Measurements from ENCODE around the gene LY86.
A peak's percentile ranks its signal among the peaks of the same experiment; 100 is the strongest.

The LY86 gene

GRCh38 chr6:6685249-6686040 is 96.9 kb downstream of the LY86 start:
- DNase-seq, result no peak

DNA sequence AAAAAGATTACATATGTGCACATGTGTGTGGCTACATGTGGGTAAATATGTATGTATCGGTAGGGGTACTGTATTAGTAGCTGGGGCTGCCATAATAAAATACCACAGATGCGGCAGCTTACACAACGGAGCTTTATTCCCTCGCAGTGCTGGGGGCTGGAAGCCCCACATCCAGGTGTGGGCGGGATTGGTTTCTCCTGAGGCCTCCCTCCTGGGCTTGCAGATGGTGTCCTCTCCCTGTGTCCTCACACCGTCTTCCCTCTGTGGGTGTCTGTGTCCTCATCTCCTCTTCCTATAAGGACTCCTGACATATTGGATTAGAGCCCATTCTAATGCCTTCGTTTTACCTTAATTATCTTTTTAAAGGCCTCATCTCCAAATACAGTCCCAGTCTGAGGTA is 97.7 kb downstream of the LY86 start:
- no peak for DNase-seq

GRCh38 chr6:6686748-6687601 is 98.5 kb downstream of the LY86 start:
- DNase-seq, result peak; percentile 82

GRCh38 chr6:6688283-6688682 is 99.8 kb downstream of the LY86 start:
- DNase-seq, result no peak

DNA sequence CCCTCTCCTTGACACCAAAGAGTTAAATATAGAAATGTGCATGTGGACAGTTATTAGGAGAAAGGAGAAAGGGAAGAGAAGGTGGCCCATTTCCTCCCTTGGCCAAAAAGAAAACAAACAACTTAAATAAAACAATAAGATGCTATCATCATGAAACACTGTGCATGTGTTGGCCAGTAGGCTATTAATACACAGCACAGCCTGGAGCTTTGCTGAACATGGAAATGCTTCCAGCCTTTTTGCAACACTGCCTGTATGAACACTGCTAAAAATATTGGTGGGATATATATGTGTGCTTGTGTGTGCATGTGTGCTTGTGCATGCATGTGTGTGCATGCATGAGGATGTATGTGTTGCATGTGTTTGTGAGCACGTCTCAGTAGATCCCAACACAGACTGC is 100.4 kb downstream of the LY86 start:
- DNase-seq, result no peak

DNA sequence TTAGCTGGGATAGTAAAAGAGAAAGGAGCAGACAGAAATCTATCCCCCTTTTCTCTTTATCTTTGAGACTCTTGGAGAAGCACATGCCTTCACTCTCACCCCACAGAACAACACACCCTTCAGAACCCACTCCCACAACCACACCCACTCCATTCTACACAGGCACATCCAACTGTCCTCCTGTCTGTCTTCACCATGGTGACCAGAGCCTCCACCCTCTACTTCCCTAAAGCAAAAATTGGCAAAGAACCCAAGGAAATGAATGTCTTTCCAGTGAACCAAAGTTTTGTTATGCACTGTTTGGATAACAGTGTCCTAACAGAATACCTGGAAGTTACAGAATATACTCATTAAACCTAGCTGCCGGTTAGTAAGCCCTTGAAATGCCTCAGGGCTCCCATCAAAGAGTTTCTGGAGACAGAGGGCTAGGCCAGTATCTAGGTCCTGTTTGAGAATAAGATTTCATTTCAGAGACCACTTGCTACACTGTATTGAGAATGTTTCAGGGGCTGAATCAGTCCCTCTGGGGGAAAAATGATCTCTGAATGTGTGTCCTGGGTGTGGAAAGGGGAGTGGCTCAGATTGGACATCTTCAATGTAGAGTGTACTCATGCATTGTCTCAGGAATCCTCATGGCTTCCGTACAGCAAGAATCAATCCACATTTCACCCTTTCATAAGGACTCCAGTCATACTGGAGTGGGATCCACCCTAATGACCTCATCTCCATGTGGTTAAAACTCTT is 101.1 kb downstream of the LY86 start:
- DNase-seq, result peak; percentile 46

DNA sequence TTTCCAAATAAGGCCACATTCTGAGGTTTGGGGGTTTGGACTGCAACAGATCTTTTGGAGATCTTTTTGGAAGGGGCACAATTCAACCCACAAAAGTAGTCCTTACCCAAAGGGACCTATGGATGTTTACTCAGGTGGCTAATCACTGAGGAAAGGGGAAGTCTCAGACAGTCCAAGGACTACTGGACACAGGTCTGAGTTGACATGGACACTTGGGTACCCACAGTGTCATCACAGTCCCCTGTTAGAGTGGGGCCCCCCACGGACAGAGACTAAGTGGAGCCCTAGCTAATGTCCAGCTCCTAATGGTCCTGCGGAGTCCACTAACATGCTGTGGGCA is 101.6 kb downstream of the LY86 start:
- DNase-seq, result no peak

DNA sequence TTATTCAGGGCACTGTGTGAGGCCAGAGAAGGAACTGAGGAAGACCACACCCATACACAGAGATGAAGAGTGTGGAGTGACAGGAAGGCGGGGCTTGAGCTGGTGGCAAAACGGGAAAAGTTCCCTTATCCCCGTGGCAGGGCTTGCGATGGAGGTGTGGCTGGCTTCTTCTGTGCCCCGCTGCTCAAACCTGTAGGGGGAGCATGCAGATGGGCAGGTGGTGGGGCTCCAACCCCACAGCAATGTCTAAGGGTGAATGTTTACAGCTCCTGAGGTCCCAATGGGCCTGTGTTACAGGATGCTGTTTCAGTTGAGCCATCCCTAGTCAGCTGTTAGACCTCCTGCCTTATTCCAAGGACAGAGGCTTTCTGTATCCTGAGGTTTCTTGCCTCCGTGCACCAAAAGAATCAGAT is 105.9 kb downstream of the LY86 start:
- no peak for DNase-seq

DNA sequence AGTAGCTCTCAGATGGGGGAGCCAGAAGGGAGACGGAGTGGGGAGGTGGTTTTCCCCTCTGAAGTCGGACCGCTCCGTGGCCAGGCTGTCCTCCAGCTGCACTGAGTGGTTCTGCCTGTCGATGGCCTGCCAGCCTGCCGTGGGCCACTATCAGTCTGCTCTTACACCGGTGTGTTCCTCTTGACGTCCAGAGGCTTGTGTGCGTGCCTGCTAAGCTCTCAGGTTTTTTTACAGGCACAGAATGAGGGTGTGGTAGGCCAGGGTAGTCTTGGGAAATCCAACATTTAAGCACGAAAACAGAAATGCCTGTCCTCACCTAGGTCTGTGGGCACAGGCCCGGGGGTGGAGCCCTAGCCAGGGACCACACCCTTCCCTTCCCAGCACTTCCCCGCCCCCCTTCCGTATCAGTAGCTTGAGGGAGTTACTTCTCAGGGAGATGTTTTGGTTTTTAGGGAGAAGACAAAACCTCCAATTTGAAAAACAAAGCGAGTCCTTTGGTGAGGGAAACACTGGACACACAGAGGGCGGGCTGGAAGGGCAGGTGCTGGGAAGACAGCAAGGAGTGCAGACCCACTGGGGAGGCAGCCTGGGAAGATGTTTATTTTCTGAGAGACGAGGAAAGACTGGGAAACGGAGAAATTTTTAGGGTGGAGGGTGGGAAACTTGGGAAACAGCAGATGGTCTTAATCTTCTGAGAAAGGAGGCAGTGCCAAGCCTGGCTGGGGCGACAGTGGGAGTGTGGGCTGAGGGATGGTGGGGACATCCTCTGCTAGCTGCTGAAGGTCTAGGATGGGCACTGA is 106.5 kb downstream of the LY86 start:
- no peak for DNase-seq

DNA sequence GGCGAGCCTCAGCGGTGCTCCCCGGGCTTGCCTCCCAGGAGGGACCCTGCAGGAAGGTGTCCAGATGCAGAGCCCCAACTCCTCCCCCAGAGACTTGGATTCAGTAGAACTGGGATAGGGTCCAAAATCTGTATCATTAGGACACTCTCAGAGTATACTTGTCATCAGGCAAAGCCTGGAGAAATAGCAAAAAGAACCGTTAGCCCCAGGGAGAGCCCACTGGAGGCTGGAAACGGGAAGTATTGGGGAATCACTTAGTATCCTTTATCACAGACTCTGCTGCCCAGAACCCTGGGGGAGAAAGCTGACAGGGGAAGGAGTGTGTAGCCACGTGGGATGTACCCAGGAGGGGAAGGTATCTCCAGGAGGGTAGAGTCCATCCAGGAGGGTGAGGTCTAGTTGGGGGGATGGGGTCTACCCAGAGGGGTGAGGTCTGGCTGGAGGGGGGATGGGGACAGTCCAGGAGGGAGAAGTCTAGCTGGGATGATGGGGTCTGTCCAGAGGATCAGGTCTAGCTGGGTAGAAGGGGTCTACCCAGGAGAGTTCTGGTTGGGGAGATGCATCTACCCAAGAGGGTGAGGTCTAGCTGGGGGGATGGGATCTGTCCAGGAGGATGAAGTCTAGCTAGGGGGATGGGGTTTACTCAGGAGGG is 107.2 kb downstream of the LY86 start:
- no peak for DNase-seq

DNA sequence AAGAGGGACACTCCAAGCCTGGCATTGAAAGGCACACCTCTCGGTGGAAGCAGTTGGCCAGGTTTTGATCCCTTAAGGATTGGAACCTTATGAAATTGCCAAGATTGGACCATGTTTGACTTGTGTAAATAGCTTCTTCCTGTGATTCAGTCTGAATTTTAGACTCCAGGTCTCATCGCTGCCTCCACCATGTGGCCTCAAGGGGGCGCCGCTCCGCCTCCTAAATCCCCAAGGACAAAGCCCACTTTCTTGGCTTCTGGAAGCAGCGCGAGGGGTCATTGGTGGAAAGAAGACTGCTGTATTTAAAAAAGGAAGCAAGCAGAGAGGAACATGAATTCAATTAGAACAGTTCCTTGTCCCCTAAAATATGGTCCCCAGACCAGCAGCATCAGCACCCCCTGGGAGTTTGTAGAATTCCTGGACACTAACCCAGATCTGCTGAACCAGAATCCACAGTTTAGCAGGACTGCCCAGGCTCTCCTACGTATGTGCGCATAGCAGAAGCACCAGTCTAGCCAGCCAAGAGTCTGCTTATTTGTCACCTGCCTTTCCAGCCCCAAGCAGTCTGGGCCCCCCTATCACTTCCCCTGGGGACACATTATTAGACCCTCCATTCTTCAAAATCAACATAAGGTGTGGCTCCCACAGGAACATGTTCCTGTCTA is 108.5 kb downstream of the LY86 start:
- DNase-seq, result peak; percentile 61

GRCh38 chr6:6697620-6698019 is 109.1 kb downstream of the LY86 start:
- no peak for DNase-seq

- peak; percentile 92 for DNase-seq
Observed at GRCh38 chr6:6699741-6700367, 111.3 kb downstream of the LY86 start.

DNA sequence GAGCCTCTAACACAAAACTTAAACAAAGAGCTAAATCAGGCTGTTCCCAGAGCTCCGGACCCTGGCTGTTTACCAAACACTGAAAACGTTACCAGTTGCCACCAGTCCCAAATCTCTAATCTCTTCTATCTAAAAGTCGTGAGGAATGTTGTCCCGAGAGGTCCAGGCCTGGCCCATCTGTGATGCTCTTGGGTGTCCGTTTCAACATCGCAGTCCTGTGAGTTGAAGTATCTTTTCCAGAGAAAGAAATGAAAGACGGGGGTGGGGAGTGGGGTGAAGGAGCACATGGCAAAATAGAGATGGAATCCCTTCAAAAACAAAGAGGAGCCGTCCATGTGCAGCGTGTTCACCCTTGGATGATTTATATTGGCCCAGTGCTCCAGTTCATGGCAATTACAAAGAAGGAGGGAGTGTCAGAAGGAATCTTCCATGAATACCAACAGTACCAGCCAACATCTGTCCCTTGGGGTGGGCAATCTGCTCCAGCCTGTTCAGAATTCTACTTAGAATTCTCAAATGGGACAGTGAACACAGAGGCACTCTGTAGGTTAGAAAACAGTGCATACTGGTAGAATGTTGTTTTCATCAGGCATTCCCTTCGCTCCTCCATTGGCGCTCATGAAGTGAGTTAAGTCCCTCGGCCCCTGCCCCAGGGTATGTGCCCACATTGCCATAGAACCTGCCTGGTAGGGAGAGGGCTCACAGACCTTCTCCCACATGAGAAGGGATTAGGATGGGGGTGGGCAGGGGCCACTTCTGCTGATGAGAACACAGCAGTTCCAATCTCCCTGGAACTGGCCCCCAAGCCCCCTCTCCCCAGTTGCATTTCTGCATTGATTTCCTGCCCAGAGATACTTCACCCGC is 112.1 kb downstream of the LY86 start:
- DNase-seq, result no peak

DNA sequence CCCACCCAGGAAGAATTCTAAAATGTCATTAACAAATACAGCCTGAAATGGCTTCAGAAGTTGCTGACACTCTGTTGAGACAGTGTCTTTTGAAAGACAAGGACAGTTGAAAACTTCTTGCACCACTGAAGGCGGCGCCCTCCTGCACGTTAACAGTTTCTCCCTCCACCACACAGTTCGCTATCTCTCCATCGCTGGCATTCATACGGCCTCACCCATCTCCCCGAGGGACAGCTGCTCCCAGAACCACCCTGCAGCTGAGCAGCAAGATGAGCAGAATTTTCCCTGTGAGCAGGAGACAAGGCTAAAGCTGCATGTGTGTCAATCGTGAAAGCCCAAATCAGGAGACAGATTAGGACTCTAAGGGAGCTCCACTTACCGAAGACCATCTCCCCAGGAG is 113.3 kb downstream of the LY86 start:
- DNase-seq, result no peak

- DNase-seq, result no peak
Observed at GRCh38 chr6:6703699-6704098, 115.2 kb downstream of the LY86 start.

All from EL (cell line).